GM12801 (cell line): ENCODE data around the gene CFAP53.

ENCODE experiments used
- TF ChIP-seq, protein P1 (sequence below): IDR thresholded peaks from one replicate; pipeline ENCODE4 v1.5.1; 2011; ENCODE audit warnings: control low read depth; ENCODE audit not compliant: insufficient read length; ENCODE audit errors: extremely low read depth

Gene CFAP53

DNA sequence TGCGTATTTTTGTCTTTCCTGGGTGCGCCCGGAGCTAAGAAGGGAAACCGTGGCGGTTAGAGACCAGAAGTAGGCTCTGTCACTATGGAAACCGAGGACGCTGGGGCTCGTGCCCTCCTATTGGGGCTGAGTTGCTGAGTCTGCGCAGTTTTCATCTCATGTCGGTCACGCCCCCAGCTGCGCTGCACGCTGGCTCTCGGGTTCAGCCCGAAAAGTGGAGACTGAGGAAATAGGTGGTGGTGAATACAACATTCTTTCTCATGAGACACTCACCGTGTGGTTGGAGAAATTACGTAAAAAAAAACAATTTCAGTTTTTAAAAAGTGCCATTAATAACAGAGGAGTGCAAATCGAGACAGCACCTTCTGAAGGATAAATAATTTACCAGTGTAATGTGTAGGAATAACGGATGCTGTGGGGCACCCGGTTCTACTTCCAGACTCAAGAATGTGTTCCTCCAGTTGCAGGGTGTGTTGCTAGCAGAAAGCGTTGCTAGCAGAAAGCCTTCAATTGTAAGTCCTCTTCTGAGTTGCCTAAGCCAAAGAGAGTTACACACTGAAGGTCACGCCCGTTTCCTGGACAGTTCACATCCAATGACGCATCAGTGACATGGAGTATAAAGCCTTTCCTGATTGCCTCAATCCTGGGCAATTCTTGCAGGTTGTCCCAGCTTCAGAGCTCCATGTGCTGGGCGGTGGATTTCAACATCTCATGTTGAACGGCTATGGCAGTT, 41.6 kb upstream of the CFAP53 start:
- TF ChIP-seq, protein P1, sequence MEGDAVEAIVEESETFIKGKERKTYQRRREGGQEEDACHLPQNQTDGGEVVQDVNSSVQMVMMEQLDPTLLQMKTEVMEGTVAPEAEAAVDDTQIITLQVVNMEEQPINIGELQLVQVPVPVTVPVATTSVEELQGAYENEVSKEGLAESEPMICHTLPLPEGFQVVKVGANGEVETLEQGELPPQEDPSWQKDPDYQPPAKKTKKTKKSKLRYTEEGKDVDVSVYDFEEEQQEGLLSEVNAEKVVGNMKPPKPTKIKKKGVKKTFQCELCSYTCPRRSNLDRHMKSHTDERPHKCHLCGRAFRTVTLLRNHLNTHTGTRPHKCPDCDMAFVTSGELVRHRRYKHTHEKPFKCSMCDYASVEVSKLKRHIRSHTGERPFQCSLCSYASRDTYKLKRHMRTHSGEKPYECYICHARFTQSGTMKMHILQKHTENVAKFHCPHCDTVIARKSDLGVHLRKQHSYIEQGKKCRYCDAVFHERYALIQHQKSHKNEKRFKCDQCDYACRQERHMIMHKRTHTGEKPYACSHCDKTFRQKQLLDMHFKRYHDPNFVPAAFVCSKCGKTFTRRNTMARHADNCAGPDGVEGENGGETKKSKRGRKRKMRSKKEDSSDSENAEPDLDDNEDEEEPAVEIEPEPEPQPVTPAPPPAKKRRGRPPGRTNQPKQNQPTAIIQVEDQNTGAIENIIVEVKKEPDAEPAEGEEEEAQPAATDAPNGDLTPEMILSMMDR: no peak

DNA sequence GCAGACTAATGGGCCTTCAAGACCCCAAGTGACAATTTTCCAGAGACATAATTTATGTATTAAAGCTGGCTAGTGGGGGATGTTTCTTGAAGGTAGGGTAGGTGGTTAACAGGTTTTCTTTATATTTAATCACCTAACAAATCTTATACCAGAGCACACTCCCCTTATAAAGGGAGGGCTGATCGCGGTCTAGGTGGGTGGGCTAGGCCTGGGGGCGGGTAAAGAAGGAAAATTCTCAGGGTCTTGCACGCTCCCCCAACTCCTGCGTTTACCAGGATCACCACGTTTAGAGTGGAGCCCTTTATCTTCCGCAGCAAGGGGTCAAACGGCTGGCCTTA, 41.1 kb upstream of the CFAP53 start:
- TF ChIP-seq, protein P1: no peak

DNA sequence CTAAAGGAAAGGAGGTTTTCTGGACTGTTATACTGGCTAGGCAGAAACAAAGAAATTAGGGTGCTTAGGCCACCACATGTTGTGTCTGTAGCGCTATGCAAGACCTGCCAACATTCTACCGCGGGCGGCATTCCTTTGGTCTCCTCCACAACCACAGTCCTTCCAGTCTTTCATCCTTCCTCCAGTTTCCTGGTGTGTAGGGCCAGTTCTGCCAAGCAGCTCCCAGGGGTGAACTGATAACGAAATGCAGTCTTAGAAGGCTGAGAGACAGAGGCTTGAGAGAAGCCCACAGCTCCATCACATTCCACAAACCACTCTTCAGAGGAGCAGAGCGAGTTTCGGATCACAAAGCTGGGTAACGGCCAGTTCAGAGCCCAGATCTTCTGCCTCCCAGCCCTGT, 40.6 kb upstream of the CFAP53 start:
- TF ChIP-seq, protein P1: no peak

DNA sequence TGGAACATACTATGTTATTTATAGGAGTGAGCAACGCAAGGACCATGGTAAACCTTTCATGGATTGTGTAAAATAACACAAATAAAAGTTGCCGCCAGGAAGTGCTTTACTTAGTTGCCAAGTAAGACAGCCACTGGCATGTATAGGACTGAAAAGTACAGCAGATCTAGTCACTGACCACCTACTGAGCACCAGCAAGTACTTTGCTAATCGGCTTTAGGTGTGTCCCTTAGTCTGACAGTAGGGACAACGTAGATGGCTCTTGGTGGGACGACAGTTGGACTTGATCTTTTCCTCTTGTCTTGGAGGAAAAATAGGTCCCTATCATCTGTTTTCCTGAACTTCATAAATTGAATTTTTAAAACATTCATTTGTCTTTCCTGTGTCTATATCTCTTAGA, 34.8 kb upstream of the CFAP53 start:
- TF ChIP-seq, protein P1: no peak

DNA sequence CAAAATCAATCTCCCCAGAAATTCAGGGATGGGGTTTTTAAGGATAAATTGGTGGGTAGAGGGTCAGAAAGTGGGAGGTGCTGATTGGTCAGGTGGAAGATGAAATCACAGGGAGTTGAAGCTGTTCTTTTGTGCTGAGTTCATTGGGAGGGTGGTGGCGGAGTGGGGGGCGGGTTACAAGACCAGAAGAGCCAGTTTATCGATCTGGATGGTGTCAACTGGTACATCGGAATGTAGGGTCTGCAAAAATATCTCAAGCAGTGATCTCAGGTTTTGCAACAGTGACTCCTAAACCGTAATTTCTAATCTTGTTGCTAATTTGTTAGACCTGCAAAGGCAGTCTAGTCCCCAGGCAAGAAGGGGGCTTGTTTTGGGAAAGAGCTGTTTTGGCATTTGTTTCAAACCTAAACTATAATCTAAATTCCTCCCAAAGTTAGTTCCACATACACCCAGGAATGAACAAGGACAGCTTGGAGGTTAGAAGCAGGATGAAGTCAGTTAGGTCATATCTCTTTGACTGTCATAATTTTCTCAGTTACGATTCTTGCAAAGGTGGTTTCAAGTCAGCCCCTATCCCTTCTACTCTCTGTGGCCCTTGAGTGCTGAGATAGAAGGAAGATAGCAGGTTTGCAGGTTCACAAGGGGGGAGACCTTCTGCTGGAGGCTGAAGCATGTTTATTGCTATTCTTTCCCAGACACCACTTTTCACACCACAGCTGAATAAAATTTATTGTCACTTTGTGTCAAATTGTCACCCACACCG, 33.5 kb upstream of the CFAP53 start:
- TF ChIP-seq, protein P1: no peak

DNA sequence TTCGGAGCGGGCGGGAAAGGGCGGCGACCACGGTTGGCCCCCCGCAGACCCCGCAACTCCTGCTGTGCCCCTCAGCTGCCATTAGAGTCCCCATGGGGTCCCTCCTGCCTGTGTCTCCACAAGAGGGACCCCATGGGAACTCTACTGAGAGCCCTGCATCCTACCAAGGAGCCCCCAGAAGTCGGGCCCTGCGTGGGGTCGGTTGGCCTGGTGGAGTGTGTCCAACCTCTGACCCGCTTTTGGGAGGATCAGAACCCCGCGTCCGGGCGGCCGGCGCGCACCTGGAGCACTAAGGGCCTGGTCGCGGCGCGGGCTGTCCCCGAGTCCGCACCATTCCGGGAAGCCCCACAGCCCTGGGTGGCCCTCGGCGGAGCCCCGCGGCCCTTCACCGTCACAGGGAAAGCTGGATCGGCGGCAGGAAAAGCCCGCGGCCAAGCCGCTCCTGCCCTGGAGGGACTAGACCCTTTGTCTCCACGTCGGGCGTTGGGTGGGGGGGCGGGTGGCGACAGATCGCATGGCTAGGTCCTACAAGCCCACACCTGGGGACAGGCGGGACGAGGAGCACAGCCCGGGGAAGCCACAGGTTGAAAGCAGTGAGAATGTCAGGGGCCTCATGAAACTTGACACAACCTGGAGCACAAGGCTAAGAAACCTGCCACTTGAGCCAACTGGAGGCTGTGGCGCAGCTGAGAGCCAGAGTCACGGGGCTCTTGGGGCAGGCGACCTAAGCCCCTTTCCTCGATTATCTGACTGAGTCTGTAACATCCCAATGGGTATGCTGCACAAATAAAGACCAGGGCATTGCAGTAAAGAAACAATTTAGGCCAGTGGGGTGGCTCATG, 32.4 kb upstream of the CFAP53 start:
- TF ChIP-seq, protein P1: no peak
